GM23338 (cell line): ENCODE measurements around the gene RBM14. TPM values are rescaled to one million over a fixed set of nuclear protein-coding genes. Genes with fewer than 3 reads are reported as not detected.

Experiments used
- ATAC-seq: fragments of 200-7000 bp; cut with Tn5 transposase; 3 replicates; pipeline ENCODE4 v1.9.1; 2020
- DNase-seq: peaks from one replicate; pipeline ENCODE4 v3.0.0-alpha.2; 2015; ENCODE audit warnings: low spot score
- H2AFZ ChIP-seq: fragments of 200-600 bp; sonication (generic); 2 replicates; pipeline ENCODE4 v1.8.0; 2016; ENCODE audit warnings: antibody characterized with exemption, mild to moderate bottlenecking, moderate library complexity
- H3F3A ChIP-seq: fragments of 200-600 bp; sonication (generic); replicated peaks from 2 replicates; pipeline ENCODE4 v1.8.0; 2017; ENCODE audit warnings: antibody characterized with exemption, mixed run types, low read depth
- H3K27ac ChIP-seq: fragments of 200-600 bp; sonication (generic); 2 replicates; pipeline ENCODE4 v1.6.1; 2016; ENCODE audit warnings: low read depth
- H3K27me3 ChIP-seq: fragments of 200-600 bp; sonication (generic); 2 replicates; pipeline ENCODE4 v1.8.0; 2016; ENCODE audit warnings: mild to moderate bottlenecking, mixed run types, moderate library complexity; ENCODE audit not compliant: insufficient read depth
- H3K36me3 ChIP-seq: fragments of 200-600 bp; sonication (generic); 2 replicates; pipeline ENCODE4 v1.8.0; 2016; ENCODE audit warnings: mild to moderate bottlenecking; ENCODE audit not compliant: insufficient read depth
- H3K4me1 ChIP-seq: fragments of 200-600 bp; sonication (generic); 2 replicates; pipeline ENCODE4 v1.8.0; 2016; ENCODE audit warnings: mild to moderate bottlenecking, moderate library complexity; ENCODE audit not compliant: insufficient read depth
- H3K4me2 ChIP-seq: fragments of 200-600 bp; sonication (generic); 2 replicates; pipeline ENCODE4 v1.7.1; 2017; ENCODE audit warnings: mixed run types
- H3K4me3 ChIP-seq: fragments of 200-600 bp; sonication (generic); 2 replicates; pipeline ENCODE4 v1.6.1; 2016; ENCODE audit warnings: mixed run types
- H3K79me2 ChIP-seq: fragments of 200-600 bp; sonication (generic); replicated peaks from 2 replicates; pipeline ENCODE4 v1.8.0; 2017; ENCODE audit warnings: mild to moderate bottlenecking; ENCODE audit not compliant: insufficient read depth
- H3K9me2 ChIP-seq: fragments of 200-600 bp; sonication (generic); 2 replicates; pipeline ENCODE4 v1.8.0; 2017; ENCODE audit not compliant: insufficient read depth
- H4K20me1 ChIP-seq: fragments of 200-600 bp; sonication (generic); replicated peaks from 2 replicates; pipeline ENCODE4 v1.8.0; 2017; ENCODE audit warnings: mild to moderate bottlenecking; ENCODE audit not compliant: insufficient read depth
- H3K27ac Mint-ChIP-seq: 2 replicates; pipeline ENCODE4 v1.8.0; 2020; ENCODE audit warnings: inconsistent platforms, mild to moderate bottlenecking, moderate library complexity, mixed read lengths
- H3K27me3 Mint-ChIP-seq: 3 replicates; pipeline ENCODE4 v1.8.0; 2022; ENCODE audit warnings: low read depth, mild to moderate bottlenecking, moderate library complexity, mixed read lengths, inconsistent platforms; ENCODE audit not compliant: insufficient read depth, poor library complexity
- H3K36me3 Mint-ChIP-seq: 3 replicates; pipeline ENCODE4 v1.8.0; 2021; ENCODE audit warnings: low read depth, mild to moderate bottlenecking, inconsistent platforms, moderate library complexity, mixed read lengths
- H3K4me1 Mint-ChIP-seq: 3 replicates; pipeline ENCODE4 v1.8.0; 2020; ENCODE audit warnings: mild to moderate bottlenecking, inconsistent platforms, mixed read lengths
- H3K4me3 Mint-ChIP-seq: 3 replicates; pipeline ENCODE4 v1.8.0; 2021; ENCODE audit warnings: moderate library complexity, mild to moderate bottlenecking, inconsistent platforms, mixed read lengths
- H3K9me3 Mint-ChIP-seq: 3 replicates; pipeline ENCODE4 v1.8.0; 2020; ENCODE audit warnings: moderate library complexity, mild to moderate bottlenecking, inconsistent platforms, mixed read lengths
- CREB1 ChIP-seq: fragments of 250-450 bp; sonication (Bioruptor Pico); IDR thresholded peaks from 2 replicates; pipeline ENCODE4 v1.5.0; 2020; ENCODE audit warnings: low read depth, mild to moderate bottlenecking, moderate library complexity
- EZH2 ChIP-seq: fragments of 200-600 bp; sonication (generic); IDR thresholded peaks from one replicate; pipeline ENCODE4 v1.8.0; 2017; ENCODE audit warnings: antibody characterized with exemption, mild to moderate bottlenecking, low read depth; ENCODE audit not compliant: unreplicated experiment
- EZH2phosphoT487 ChIP-seq: fragments of 200-600 bp; sonication (generic); IDR thresholded peaks from one replicate; pipeline ENCODE4 v1.8.1; 2018; ENCODE audit warnings: antibody characterized with exemption; ENCODE audit not compliant: unreplicated experiment
- JUNB ChIP-seq: IDR thresholded peaks from one replicate; pipeline ENCODE4 v1.6.1; 2016; ENCODE audit warnings: antibody characterized with exemption; ENCODE audit not compliant: unreplicated experiment
- NANOG ChIP-seq: IDR thresholded peaks from 2 replicates; pipeline ENCODE4 v1.6.1; 2016; ENCODE audit warnings: antibody characterized with exemption, borderline replicate concordance
- POLR2AphosphoS5 ChIP-seq: IDR thresholded peaks from 2 replicates; pipeline ENCODE4 v1.6.1; 2016; ENCODE audit warnings: antibody characterized with exemption, low read depth
- STAT1 ChIP-seq: IDR thresholded peaks from one replicate; pipeline ENCODE4 v1.6.1; 2016; ENCODE audit warnings: antibody characterized with exemption; ENCODE audit not compliant: unreplicated experiment
- ZNF114 ChIP-seq: fragments of 250-450 bp; sonication (Bioruptor Pico); IDR thresholded peaks from 2 replicates; pipeline ENCODE4 v1.5.0; 2020; ENCODE audit warnings: mild to moderate bottlenecking, moderate library complexity
- ZNF331 ChIP-seq: fragments of 250-450 bp; sonication (Bioruptor Pico); IDR thresholded peaks from 2 replicates; pipeline ENCODE4 v1.5.0; 2020; ENCODE audit warnings: low read depth, mild to moderate bottlenecking, moderate library complexity
- polyA plus RNA-seq: library from polyadenylated mRNA; unstranded; fragments of >200 nt; fragmentation: Nextera tagmentation; extraction: Ambion mirVana; gene quantifications from 2 replicates; pipeline ENCODE4 v1.2.1, GENCODE V29; 2016
- total RNA-seq: library from RNA; depleted of rRNA; stranded (reverse); fragments of >200 nt; shearing (Covaris generic); gene quantifications from 2 replicates; pipeline ENCODE4 v1.2.3, GENCODE V29; 2014
- TF ChIP-seq, protein P1 (sequence below): IDR thresholded peaks from one replicate; pipeline ENCODE4 v1.6.1; 2018; ENCODE audit warnings: antibody characterized with exemption; ENCODE audit not compliant: unreplicated experiment
- TF ChIP-seq, protein P2 (sequence below): fragments of 250-450 bp; sonication (Bioruptor Pico); IDR thresholded peaks from 2 replicates; pipeline ENCODE4 v1.5.0; 2020; ENCODE audit warnings: mild to moderate bottlenecking, moderate library complexity
- TF ChIP-seq, protein P3 (sequence below): IDR thresholded peaks from 2 replicates; pipeline ENCODE4 v1.6.1; 2016; ENCODE audit warnings: antibody characterized with exemption

Gene RBM14
- total and polyA plus RNA-seq, 2 experiments from 2014 or later, result 45.4 to 83.5 TPM

DNA sequence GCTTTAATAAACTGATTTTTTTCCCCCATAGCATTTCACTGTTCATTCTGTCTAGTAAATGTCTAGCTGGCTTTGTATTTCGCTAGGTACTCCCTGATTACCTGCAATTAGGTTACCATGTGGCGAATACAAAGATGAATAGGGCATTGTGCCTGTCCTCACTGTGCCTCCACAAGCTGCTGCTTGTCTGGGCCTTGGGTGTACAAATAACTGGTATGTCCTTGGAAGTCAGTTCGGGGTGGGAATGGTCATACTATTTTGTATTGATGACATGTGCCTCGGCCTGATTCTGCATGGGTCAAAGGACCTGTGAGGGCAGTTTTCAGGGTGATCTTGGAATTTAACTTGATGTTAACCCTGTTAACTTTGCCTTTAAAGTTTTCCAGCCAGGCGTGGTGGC is 33.5 kb downstream of the RBM14 start:
- H4K20me1 ChIP-seq, result peaks cover 73% of the 10 kb centered on the region
- peaks cover 80% of the 10 kb centered on the region for H3K36me3 Mint-ChIP-seq
- no peak overlapping the region for H3K27ac Mint-ChIP-seq
- peaks cover 18% of the 10 kb centered on the region for H3K27me3 Mint-ChIP-seq
- H3K4me2 ChIP-seq, result no peak overlapping the region
- no peak overlapping the region for H3K4me3 Mint-ChIP-seq
- H3K79me2 ChIP-seq, result peaks cover 97% of the 10 kb centered on the region
- peaks cover 43% of the 10 kb centered on the region for H3F3A ChIP-seq
- no peaks in the 10 kb centered on the region for H3K27me3 ChIP-seq
- TF ChIP-seq, protein P1, sequence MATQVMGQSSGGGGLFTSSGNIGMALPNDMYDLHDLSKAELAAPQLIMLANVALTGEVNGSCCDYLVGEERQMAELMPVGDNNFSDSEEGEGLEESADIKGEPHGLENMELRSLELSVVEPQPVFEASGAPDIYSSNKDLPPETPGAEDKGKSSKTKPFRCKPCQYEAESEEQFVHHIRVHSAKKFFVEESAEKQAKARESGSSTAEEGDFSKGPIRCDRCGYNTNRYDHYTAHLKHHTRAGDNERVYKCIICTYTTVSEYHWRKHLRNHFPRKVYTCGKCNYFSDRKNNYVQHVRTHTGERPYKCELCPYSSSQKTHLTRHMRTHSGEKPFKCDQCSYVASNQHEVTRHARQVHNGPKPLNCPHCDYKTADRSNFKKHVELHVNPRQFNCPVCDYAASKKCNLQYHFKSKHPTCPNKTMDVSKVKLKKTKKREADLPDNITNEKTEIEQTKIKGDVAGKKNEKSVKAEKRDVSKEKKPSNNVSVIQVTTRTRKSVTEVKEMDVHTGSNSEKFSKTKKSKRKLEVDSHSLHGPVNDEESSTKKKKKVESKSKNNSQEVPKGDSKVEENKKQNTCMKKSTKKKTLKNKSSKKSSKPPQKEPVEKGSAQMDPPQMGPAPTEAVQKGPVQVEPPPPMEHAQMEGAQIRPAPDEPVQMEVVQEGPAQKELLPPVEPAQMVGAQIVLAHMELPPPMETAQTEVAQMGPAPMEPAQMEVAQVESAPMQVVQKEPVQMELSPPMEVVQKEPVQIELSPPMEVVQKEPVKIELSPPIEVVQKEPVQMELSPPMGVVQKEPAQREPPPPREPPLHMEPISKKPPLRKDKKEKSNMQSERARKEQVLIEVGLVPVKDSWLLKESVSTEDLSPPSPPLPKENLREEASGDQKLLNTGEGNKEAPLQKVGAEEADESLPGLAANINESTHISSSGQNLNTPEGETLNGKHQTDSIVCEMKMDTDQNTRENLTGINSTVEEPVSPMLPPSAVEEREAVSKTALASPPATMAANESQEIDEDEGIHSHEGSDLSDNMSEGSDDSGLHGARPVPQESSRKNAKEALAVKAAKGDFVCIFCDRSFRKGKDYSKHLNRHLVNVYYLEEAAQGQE, result no peak
- TF ChIP-seq, protein P2, sequence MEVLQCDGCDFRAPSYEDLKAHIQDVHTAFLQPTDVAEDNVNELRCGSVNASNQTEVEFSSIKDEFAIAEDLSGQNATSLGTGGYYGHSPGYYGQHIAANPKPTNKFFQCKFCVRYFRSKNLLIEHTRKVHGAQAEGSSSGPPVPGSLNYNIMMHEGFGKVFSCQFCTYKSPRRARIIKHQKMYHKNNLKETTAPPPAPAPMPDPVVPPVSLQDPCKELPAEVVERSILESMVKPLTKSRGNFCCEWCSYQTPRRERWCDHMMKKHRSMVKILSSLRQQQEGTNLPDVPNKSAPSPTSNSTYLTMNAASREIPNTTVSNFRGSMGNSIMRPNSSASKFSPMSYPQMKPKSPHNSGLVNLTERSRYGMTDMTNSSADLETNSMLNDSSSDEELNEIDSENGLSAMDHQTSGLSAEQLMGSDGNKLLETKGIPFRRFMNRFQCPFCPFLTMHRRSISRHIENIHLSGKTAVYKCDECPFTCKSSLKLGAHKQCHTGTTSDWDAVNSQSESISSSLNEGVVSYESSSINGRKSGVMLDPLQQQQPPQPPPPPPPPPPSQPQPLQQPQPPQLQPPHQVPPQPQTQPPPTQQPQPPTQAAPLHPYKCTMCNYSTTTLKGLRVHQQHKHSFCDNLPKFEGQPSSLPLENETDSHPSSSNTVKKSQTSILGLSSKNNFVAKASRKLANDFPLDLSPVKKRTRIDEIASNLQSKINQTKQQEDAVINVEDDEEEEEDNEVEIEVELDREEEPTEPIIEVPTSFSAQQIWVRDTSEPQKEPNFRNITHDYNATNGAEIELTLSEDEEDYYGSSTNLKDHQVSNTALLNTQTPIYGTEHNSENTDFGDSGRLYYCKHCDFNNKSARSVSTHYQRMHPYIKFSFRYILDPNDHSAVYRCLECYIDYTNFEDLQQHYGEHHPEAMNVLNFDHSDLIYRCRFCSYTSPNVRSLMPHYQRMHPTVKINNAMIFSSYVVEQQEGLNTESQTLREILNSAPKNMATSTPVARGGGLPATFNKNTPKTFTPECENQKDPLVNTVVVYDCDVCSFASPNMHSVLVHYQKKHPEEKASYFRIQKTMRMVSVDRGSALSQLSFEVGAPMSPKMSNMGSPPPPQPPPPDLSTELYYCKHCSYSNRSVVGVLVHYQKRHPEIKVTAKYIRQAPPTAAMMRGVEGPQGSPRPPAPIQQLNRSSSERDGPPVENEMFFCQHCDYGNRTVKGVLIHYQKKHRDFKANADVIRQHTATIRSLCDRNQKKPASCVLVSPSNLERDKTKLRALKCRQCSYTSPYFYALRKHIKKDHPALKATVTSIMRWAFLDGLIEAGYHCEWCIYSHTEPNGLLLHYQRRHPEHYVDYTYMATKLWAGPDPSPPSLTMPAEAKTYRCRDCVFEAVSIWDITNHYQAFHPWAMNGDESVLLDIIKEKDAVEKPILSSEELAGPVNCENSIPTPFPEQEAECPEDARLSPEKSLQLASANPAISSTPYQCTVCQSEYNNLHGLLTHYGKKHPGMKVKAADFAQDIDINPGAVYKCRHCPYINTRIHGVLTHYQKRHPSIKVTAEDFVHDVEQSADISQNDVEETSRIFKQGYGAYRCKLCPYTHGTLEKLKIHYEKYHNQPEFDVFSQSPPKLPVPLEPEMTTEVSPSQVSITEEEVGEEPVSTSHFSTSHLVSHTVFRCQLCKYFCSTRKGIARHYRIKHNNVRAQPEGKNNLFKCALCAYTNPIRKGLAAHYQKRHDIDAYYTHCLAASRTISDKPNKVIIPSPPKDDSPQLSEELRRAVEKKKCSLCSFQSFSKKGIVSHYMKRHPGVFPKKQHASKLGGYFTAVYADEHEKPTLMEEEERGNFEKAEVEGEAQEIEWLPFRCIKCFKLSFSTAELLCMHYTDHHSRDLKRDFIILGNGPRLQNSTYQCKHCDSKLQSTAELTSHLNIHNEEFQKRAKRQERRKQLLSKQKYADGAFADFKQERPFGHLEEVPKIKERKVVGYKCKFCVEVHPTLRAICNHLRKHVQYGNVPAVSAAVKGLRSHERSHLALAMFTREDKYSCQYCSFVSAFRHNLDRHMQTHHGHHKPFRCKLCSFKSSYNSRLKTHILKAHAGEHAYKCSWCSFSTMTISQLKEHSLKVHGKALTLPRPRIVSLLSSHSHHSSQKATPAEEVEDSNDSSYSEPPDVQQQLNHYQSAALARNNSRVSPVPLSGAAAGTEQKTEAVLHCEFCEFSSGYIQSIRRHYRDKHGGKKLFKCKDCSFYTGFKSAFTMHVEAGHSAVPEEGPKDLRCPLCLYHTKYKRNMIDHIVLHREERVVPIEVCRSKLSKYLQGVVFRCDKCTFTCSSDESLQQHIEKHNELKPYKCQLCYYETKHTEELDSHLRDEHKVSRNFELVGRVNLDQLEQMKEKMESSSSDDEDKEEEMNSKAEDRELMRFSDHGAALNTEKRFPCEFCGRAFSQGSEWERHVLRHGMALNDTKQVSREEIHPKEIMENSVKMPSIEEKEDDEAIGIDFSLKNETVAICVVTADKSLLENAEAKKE (CRISPR knock-in tag), result no peak
- no peak for TF ChIP-seq JUNB
- no peak for TF ChIP-seq CREB1 (CRISPR knock-in tag)
- TF ChIP-seq POLR2AphosphoS5, result no peak
- TF ChIP-seq, protein P3, sequence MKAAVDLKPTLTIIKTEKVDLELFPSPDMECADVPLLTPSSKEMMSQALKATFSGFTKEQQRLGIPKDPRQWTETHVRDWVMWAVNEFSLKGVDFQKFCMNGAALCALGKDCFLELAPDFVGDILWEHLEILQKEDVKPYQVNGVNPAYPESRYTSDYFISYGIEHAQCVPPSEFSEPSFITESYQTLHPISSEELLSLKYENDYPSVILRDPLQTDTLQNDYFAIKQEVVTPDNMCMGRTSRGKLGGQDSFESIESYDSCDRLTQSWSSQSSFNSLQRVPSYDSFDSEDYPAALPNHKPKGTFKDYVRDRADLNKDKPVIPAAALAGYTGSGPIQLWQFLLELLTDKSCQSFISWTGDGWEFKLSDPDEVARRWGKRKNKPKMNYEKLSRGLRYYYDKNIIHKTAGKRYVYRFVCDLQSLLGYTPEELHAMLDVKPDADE, result no peak
- TF ChIP-seq STAT1, result no peak
- TF ChIP-seq ZNF331 (CRISPR knock-in tag), result no peak
- TF ChIP-seq EZH2, result no peak
- TF ChIP-seq ZNF114 (CRISPR knock-in tag), result no peak
- TF ChIP-seq NANOG, result no peak
- TF ChIP-seq EZH2phosphoT487, result no peak
- peaks cover 40% of the 10 kb centered on the region for H3K36me3 ChIP-seq
- DNase-seq, result no peak
- H3K4me1 Mint-ChIP-seq, result peaks cover 11% of the 10 kb centered on the region; the same call in 2 of the 3 replicates
- H3K4me1 ChIP-seq, result no peaks in the 10 kb centered on the region; the same call in 1 of the 2 replicates
- no peak overlapping the region for H3K4me3 ChIP-seq
- ATAC-seq, result no peak
- 0 out of 2 replicates have a peak overlapping the region, but pooled peaks have one; percentile 50 for H3K27ac ChIP-seq
- no peaks in the 10 kb centered on the region for H3K9me3 Mint-ChIP-seq
- no peaks in the 10 kb centered on the region for H3K9me2 ChIP-seq
- no peak overlapping the region for H2AFZ ChIP-seq
